Caco-2 (cell line): ENCODE results near the gene CDC42BPG. TPM values are rescaled to one million over a fixed set of nuclear protein-coding genes. Genes with fewer than 3 reads are reported as not detected.
A peak's percentile ranks its signal among the peaks of the same experiment; 100 is the strongest.

ENCODE experiments used
- BruUV-seq: library from RNA; stranded (reverse); fragments of 400-500 nt; replicated peaks from 2 replicates; lab custom pipeline; 2021; lab: Mats Ljungman, UMichigan
- CTCF ChIA-PET: fragments of 300-600 bp; sonication (Branson Sonifier 250); formaldehyde crosslinking; loops from one replicate; lab custom pipeline; 2022; ENCODE audit warnings: antibody characterized with exemption; lab: Charles Lee
- POLR2A ChIA-PET: fragments of 300-600 bp; sonication (Branson Sonifier 250); formaldehyde crosslinking; loops from one replicate; lab custom pipeline; 2022; ENCODE audit warnings: antibody characterized with exemption; lab: Charles Lee
- DNase-seq, 2 experiments: peaks; one replicate each; pipeline versions ENCODE4 v3.0.0 to v3.0.0-alpha.2; 2020 to 2022
- H3K27me3 ChIP-seq: replicated peaks from 2 replicates; pipeline ENCODE4 v1.6.0; 2011; ENCODE audit warnings: low read length; ENCODE audit not compliant: control insufficient read depth, insufficient read depth
- H3K36me3 ChIP-seq: 2 replicates; pipeline ENCODE4 v1.5.1; 2011; ENCODE audit warnings: low read length; ENCODE audit not compliant: control insufficient read depth, insufficient read depth
- H3K4me1 ChIP-seq: fragments of 250-450 bp; sonication (Bioruptor Pico); 2 replicates; pipeline ENCODE4 v1.5.1; 2020; ENCODE audit warnings: mild to moderate bottlenecking
- H3K4me3 ChIP-seq: 2 replicates; pipeline ENCODE4 v1.5.1; 2011; ENCODE audit warnings: low read depth, mild to moderate bottlenecking, control low read depth, low read length
- H3K9me3 ChIP-seq: fragments of 250-450 bp; sonication (Bioruptor Pico); 2 replicates; pipeline ENCODE4 v1.5.1; 2020; ENCODE audit warnings: mild to moderate bottlenecking, moderate library complexity
- H3K27ac Mint-ChIP-seq: one replicate; pipeline ENCODE4 v1.8.0; 2022; ENCODE audit warnings: mixed read lengths; ENCODE audit not compliant: unreplicated experiment
- H3K27me3 Mint-ChIP-seq: one replicate; pipeline ENCODE4 v1.8.0; 2022; ENCODE audit warnings: mixed read lengths; ENCODE audit not compliant: insufficient read depth, unreplicated experiment
- H3K36me3 Mint-ChIP-seq: one replicate; pipeline ENCODE4 v1.8.0; 2022; ENCODE audit warnings: mild to moderate bottlenecking, mixed read lengths; ENCODE audit not compliant: insufficient read depth, unreplicated experiment
- H3K4me1 Mint-ChIP-seq: one replicate; pipeline ENCODE4 v1.8.0; 2022; ENCODE audit warnings: low read depth, mixed read lengths; ENCODE audit not compliant: unreplicated experiment
- H3K4me3 Mint-ChIP-seq: one replicate; pipeline ENCODE4 v1.8.0; 2022; ENCODE audit warnings: mild to moderate bottlenecking, moderate library complexity, mixed read lengths; ENCODE audit not compliant: unreplicated experiment
- H3K9me3 Mint-ChIP-seq: one replicate; pipeline ENCODE4 v1.8.0; 2022; ENCODE audit warnings: mixed read lengths; ENCODE audit not compliant: unreplicated experiment
- CTCF ChIP-seq, 2 experiments: fragments of 200-600 bp in 1 of 2; IDR thresholded peaks; 1 replicate in 1 of 2; 2 replicates in 1 of 2; pipeline versions ENCODE4 v1.5.1 to v1.8.0; 2011 to 2022; ENCODE audit warnings: antibody characterized with exemption in 1 of 2, control low read depth in 1 of 2, inconsistent platforms in 1 of 2, low read depth in 1 of 2, low read length in 1 of 2, mild to moderate bottlenecking in 1 of 2, moderate library complexity in 1 of 2; ENCODE audit not compliant: insufficient read depth in 1 of 2, severe bottlenecking in 1 of 2, unreplicated experiment in 1 of 2
- intact Hi-C: fragments of 100-400 bp; cut with micrococcal nuclease; formaldehyde crosslinking; loops from one replicate; pipeline ENCODE4 v1.10.0; 2022; ENCODE audit not compliant: unreplicated experiment
- total RNA-seq: library from RNA; stranded (reverse); gene quantifications from 2 replicates; pipeline ENCODE4 v1.2.3, GENCODE V29; 2022

The CDC42BPG gene
- total RNA-seq, 1 experiment from 2014 or later: 29.1 TPM

GRCh38 chr11:64883575-64883974 is 39.1 kb upstream of the CDC42BPG start:
- peaks cover 45% of the 10 kb centered on the region for H3K4me1 ChIP-seq
- no peak overlapping the region for H3K4me3 ChIP-seq
- CTCF ChIA-PET: no interaction called here
- no peaks in the 10 kb centered on the region for H3K36me3 ChIP-seq
- no TSS peak for BruUV-seq
- no peak for DNase-seq
- intact Hi-C loops: no loop called here
- peaks cover 35% of the 10 kb centered on the region for H3K36me3 Mint-ChIP-seq
- TF ChIP-seq CTCF (IDR thresholded peaks at IDR 0.05; ENCODE audit: insufficient read depth in 1 of 2, low read depth in 1 of 2, low read length in 1 of 2, severe bottlenecking in 1 of 2, unreplicated experiment in 1 of 2): no peak
- POLR2A ChIA-PET: no interaction called here
- no peaks in the 10 kb centered on the region for H3K27me3 ChIP-seq
- no peak overlapping the region for H3K4me3 Mint-ChIP-seq
- peak overlapping the region; percentile 84 for H3K27ac Mint-ChIP-seq
- H3K4me1 Mint-ChIP-seq: peaks cover 40% of the 10 kb centered on the region
- no peaks in the 10 kb centered on the region for H3K27me3 Mint-ChIP-seq
- H3K9me3 Mint-ChIP-seq: no peaks in the 10 kb centered on the region
- H3K9me3 ChIP-seq: no peaks in the 10 kb centered on the region

- no peaks in the 10 kb centered on the region for H3K9me3 ChIP-seq
- Mint-ChIP-seq H3K36me3 (peaks cover 40% of the 10 kb centered on the region), H3K4me1 (peaks cover 28% of the 10 kb centered on the region), H3K9me3 (no peaks in the 10 kb centered on the region), H3K27ac (no peak overlapping the region), H3K4me3 (no peak overlapping the region), H3K27me3 (no peaks in the 10 kb centered on the region)
- no peak for TF ChIP-seq CTCF (IDR thresholded peaks at IDR 0.05; ENCODE audit: insufficient read depth in 1 of 2, low read depth in 1 of 2, low read length in 1 of 2, severe bottlenecking in 1 of 2, unreplicated experiment in 1 of 2)
- no peak overlapping the region for H3K4me3 ChIP-seq
- no peaks in the 10 kb centered on the region for H3K36me3 ChIP-seq
- intact Hi-C loops: no loop called here
- ChIA-PET POLR2A (no interaction called here), CTCF (no interaction called here)
- peaks cover 32% of the 10 kb centered on the region for H3K4me1 ChIP-seq
- no peak for DNase-seq
- no TSS peak for BruUV-seq
- no peaks in the 10 kb centered on the region for H3K27me3 ChIP-seq
Measured at GRCh38 chr11:64882243-64882642, 37.8 kb upstream of the CDC42BPG start.

- no peaks in the 10 kb centered on the region for H3K27me3 ChIP-seq
- TF ChIP-seq CTCF (IDR thresholded peaks at IDR 0.05; ENCODE audit: insufficient read depth in 1 of 2, low read depth in 1 of 2, low read length in 1 of 2, severe bottlenecking in 1 of 2, unreplicated experiment in 1 of 2): no peak
- H3K9me3 ChIP-seq: no peaks in the 10 kb centered on the region
- Mint-ChIP-seq H3K4me3 (no peak overlapping the region), H3K36me3 (peaks cover 48% of the 10 kb centered on the region), H3K27me3 (no peaks in the 10 kb centered on the region), H3K4me1 (peaks cover 27% of the 10 kb centered on the region), H3K9me3 (no peaks in the 10 kb centered on the region), H3K27ac (no peak overlapping the region)
- peaks cover 32% of the 10 kb centered on the region for H3K4me1 ChIP-seq
- BruUV-seq: no TSS peak
- ChIA-PET POLR2A (no interaction called here), CTCF (no interaction called here)
- no peak overlapping the region for H3K4me3 ChIP-seq
- no peak for DNase-seq
- intact Hi-C loops: no loop called here
- H3K36me3 ChIP-seq: 0 out of 2 replicates have a peak, but pooled peaks cover under 1% of the 10 kb centered on the region
Measured at GRCh38 chr11:64881476-64881875, 37.0 kb upstream of the CDC42BPG start.
